ENCODE data around the gene POLR3GL.
"Not testable (repeated sequence)": the region's sequence is repeated elsewhere in the genome, so short reads cannot be mapped to it uniquely, and the experiment has no call there.

The POLR3GL gene

DNA sequence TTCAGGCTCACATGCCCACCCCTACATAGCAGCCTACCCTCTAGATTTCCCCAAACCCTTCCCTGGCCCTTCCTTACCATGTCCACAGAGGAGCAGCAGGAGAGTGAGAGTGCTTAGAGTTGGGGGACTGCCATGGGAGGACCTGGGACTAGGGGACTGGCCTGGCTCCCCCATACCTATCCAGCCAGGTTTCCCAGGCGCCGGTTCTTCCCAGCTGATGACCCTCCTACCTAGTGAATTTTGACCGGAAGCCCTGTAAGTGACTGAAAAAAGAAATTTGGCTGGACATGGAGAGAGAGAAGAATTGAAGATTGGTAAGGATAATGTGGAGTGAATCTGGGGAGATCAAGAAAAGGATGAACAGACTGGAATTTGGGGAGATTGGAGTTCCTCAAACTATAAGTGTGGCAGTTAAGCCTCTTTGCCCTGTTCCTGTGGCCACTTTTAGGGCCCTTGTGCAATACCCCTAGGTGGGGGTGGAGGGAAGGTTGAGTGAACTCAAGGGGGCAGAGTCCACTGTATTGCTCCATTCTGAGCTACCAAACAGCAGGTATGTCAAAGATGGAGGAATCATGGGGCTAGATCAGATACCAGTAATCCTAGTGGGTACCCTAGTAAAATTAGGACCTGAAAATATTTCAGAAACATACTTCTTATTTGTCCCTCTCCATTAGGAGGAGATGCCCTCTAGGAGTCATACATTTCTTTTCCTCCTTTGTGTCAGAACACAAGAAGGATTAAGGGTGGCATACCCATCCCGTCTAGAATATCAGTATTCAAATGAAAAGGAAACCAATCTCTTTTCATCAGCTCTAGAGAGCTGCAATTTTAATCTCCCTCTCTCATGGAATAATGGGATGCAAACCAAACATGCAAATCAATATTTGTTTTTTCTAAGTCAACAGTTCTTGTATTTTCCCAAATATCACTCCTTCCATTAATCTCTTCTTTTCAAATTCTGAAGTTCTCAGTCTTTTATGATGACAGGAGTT is 55.9 kb downstream of the POLR3GL start:
- DNase-seq (ENCODE audit: low spot score), result no peak

DNA sequence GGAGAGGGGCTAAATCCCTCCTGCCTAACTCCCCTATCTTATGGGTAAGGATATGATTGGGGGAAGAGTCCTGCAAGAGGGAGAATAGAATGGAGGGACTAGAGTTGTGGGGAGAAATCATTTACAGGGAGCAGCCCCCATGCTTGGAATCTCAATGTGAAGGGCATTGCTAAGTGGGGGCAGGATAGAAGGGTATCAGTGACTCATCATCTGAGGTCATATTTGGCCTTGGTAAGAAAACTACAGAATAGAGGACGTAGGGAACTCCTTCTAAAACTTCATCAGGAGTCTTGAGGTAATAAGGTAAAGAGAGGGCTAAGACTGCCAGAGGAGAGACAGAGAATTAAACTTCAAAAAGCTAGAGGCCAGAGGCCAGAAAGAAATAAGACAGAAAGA is 56.6 kb downstream of the POLR3GL start:
- DNase-seq (ENCODE audit: low spot score), result no peak

- no peak for DNase-seq (ENCODE audit: low spot score)
Observed at GRCh38 chr1:146021622-146022402, 57.3 kb downstream of the POLR3GL start, which contains the start of gene HJV. TSS of gene HJV (minus strand) at chr1:146021735. CDS start at chr1:146020231, 1,504 bp downstream.

GRCh38 chr1:146022403-146023127 is 58.1 kb downstream of the POLR3GL start:
- no peak for DNase-seq (ENCODE audit: low spot score)

- DNase-seq (ENCODE audit: low spot score), result not testable (repeated sequence)
Observed at GRCh38 chr1:146025787-146026495, 61.5 kb downstream of the POLR3GL start.

GRCh38 chr1:146026650-146027049 is 62.2 kb downstream of the POLR3GL start:
- not testable (repeated sequence) for DNase-seq (ENCODE audit: low spot score)
